ENCODE results near the gene CMTM4.
"Not testable (repeated sequence)": the region's sequence is repeated elsewhere in the genome, so short reads cannot be mapped to it uniquely, and the experiment has no call there.

The CMTM4 gene

GRCh38 chr16:66614161-66614802 is 82.3 kb downstream of the CMTM4 start:
- Histone ChIP-seq H3K79me2 (ENCODE audit: insufficient read depth, low read length) (no peaks in the 10 kb centered on the region), H4K20me1 (ENCODE audit: low read depth, low read length) (no peaks in the 10 kb centered on the region), H3K9me2 (replicated peaks; ENCODE audit: insufficient read depth, low read length) (no peaks in the 10 kb centered on the region), H3K9ac (ENCODE audit: low read length) (no peak overlapping the region), H3K4me3 (ENCODE audit: insufficient read depth, low read length, poor library complexity, severe bottlenecking) (no peak overlapping the region), H2AFZ (ENCODE audit: low read depth, low read length, severe bottlenecking) (no peak overlapping the region), H3F3A (ENCODE audit: insufficient read depth) (no peaks in the 10 kb centered on the region), H3K36me3 (ENCODE audit: low read length) (no peaks in the 10 kb centered on the region), H3K9me3 (ENCODE audit: insufficient read depth, low read length) (no peaks in the 10 kb centered on the region), H3K27me3 (ENCODE audit: low read length) (no peaks in the 10 kb centered on the region), H3K27ac (ENCODE audit: low read depth, low read length) (no peak overlapping the region), H3K4me2 (ENCODE audit: low read depth, low read length, poor library complexity, severe bottlenecking) (no peak overlapping the region)
- TF ChIP-seq EZH2phosphoT487 (conservative IDR thresholded peaks at IDR 0.05; ENCODE audit: low read length), result no peak
- TF ChIP-seq, protein P1, sequence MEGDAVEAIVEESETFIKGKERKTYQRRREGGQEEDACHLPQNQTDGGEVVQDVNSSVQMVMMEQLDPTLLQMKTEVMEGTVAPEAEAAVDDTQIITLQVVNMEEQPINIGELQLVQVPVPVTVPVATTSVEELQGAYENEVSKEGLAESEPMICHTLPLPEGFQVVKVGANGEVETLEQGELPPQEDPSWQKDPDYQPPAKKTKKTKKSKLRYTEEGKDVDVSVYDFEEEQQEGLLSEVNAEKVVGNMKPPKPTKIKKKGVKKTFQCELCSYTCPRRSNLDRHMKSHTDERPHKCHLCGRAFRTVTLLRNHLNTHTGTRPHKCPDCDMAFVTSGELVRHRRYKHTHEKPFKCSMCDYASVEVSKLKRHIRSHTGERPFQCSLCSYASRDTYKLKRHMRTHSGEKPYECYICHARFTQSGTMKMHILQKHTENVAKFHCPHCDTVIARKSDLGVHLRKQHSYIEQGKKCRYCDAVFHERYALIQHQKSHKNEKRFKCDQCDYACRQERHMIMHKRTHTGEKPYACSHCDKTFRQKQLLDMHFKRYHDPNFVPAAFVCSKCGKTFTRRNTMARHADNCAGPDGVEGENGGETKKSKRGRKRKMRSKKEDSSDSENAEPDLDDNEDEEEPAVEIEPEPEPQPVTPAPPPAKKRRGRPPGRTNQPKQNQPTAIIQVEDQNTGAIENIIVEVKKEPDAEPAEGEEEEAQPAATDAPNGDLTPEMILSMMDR (IDR thresholded peaks at IDR 0.05; ENCODE audit: insufficient read depth, low read length, poor library complexity, severe bottlenecking), result no peak

DNA sequence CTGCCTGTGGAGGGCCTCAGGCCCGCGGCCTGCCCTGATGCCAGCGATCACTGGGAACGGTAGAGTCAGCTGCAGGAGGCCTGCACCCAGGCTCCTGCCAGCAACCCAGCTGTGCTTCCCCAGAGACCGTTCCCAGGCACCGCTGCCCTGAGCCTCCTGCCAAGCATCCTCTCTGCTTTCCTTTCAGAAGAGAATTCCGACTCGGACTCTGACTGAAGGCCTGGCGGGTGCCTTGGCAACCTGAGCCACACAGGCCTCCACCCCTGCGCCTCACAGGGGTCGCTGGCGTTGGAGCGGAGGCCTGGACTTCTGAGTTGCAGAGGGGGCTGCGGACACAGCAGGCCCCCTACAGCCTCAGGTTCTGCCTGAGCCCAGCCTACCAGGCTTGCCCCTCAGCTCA is 84.1 kb downstream of the CMTM4 start:
- Histone ChIP-seq H3K9me3 (ENCODE audit: insufficient read depth, low read length) (no peaks in the 10 kb centered on the region), H3K27ac (ENCODE audit: low read depth, low read length) (no peak overlapping the region), H4K20me1 (ENCODE audit: low read depth, low read length) (no peaks in the 10 kb centered on the region), H3K27me3 (ENCODE audit: low read length) (no peaks in the 10 kb centered on the region), H2AFZ (ENCODE audit: low read depth, low read length, severe bottlenecking) (no peak overlapping the region), H3K36me3 (ENCODE audit: low read length) (no peaks in the 10 kb centered on the region), H3K79me2 (ENCODE audit: insufficient read depth, low read length) (no peaks in the 10 kb centered on the region), H3K9ac (ENCODE audit: low read length) (no peak overlapping the region), H3F3A (ENCODE audit: insufficient read depth) (no peaks in the 10 kb centered on the region), H3K4me3 (ENCODE audit: insufficient read depth, low read length, poor library complexity, severe bottlenecking) (no peak overlapping the region), H3K9me2 (replicated peaks; ENCODE audit: insufficient read depth, low read length) (no peaks in the 10 kb centered on the region), H3K4me2 (ENCODE audit: low read depth, low read length, poor library complexity, severe bottlenecking) (no peak overlapping the region)
- TF ChIP-seq EZH2phosphoT487 (conservative IDR thresholded peaks at IDR 0.05; ENCODE audit: low read length), result no peak
- TF ChIP-seq, protein P1 (IDR thresholded peaks at IDR 0.05; ENCODE audit: insufficient read depth, low read length, poor library complexity, severe bottlenecking), result no peak

DNA sequence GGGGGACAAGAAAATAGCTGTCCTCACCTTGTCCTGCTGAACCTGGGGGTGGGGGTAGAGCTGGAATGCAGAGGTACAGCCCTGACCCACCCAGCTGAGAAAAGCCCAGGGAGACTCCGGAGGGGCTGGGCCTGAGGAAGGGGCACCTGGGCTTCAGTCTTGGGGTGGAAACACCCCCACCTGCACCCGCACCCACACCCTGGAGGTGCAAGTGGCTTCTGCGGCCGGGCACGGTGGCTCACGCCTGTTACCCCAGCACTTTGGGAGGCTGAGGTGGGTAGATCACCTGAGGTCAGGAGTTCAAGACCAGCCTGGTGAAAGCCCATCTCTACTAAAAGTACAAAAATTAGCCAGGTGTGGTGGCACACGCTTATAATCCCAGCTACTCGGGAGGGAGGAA is 84.6 kb downstream of the CMTM4 start:
- H3K4me2 ChIP-seq (ENCODE audit: low read depth, low read length, poor library complexity, severe bottlenecking); H3F3A ChIP-seq (ENCODE audit: insufficient read depth); H3K9me2 ChIP-seq (replicated peaks; ENCODE audit: insufficient read depth, low read length); H2AFZ ChIP-seq (ENCODE audit: low read depth, low read length, severe bottlenecking); H3K4me3 ChIP-seq (ENCODE audit: insufficient read depth, low read length, poor library complexity, severe bottlenecking); H3K27ac ChIP-seq (ENCODE audit: low read depth, low read length); H3K9ac ChIP-seq (ENCODE audit: low read length); H3K27me3 ChIP-seq (ENCODE audit: low read length); H3K36me3 ChIP-seq (ENCODE audit: low read length); H3K79me2 ChIP-seq (ENCODE audit: insufficient read depth, low read length); H4K20me1 ChIP-seq (ENCODE audit: low read depth, low read length); H3K9me3 ChIP-seq (ENCODE audit: insufficient read depth, low read length): not testable (repeated sequence)

- Histone ChIP-seq H2AFZ (ENCODE audit: low read depth, low read length, severe bottlenecking) (no peak overlapping the region), H4K20me1 (ENCODE audit: low read depth, low read length) (no peaks in the 10 kb centered on the region), H3K36me3 (ENCODE audit: low read length) (no peaks in the 10 kb centered on the region), H3K9me3 (ENCODE audit: insufficient read depth, low read length) (no peaks in the 10 kb centered on the region), H3F3A (ENCODE audit: insufficient read depth) (no peaks in the 10 kb centered on the region), H3K9me2 (replicated peaks; ENCODE audit: insufficient read depth, low read length) (no peaks in the 10 kb centered on the region), H3K4me2 (ENCODE audit: low read depth, low read length, poor library complexity, severe bottlenecking) (no peak overlapping the region), H3K9ac (ENCODE audit: low read length) (no peak overlapping the region), H3K27ac (ENCODE audit: low read depth, low read length) (no peak overlapping the region), H3K27me3 (ENCODE audit: low read length) (no peaks in the 10 kb centered on the region), H3K4me3 (ENCODE audit: insufficient read depth, low read length, poor library complexity, severe bottlenecking) (no peak overlapping the region), H3K79me2 (ENCODE audit: insufficient read depth, low read length) (no peaks in the 10 kb centered on the region)
- TF ChIP-seq, protein P1 (IDR thresholded peaks at IDR 0.05; ENCODE audit: insufficient read depth, low read length, poor library complexity, severe bottlenecking), result no peak
- no peak for TF ChIP-seq EZH2phosphoT487 (conservative IDR thresholded peaks at IDR 0.05; ENCODE audit: low read length)
These were observed 86.3 kb downstream of the CMTM4 start for GRCh38 chr16:66610111-66610820.

Measured in SU-DHL-6 (cell line).